ENCODE results near the gene DHRSX.
"Not testable (repeated sequence)": the region's sequence is repeated elsewhere in the genome, so short reads cannot be mapped to it uniquely, and the experiment has no call there.

DHRSX gene

GRCh38 chrX:2538031-2538757, 37.4 kb upstream of the DHRSX start:
- Histone ChIP-seq H3K9ac (ENCODE audit: low read length) (no peak overlapping the region), H3K4me3 (ENCODE audit: low read depth, low read length) (no peak overlapping the region), H3K4me1 (ENCODE audit: control insufficient read depth, insufficient read depth, low read length) (no peaks in the 10 kb centered on the region), H3K27ac (ENCODE audit: low read depth, low read length) (no peak overlapping the region), H3K9me3 (ENCODE audit: control insufficient read depth, insufficient read depth, low read depth, low read length) (no peaks in the 10 kb centered on the region), H3K27me3 (ENCODE audit: control insufficient read depth, insufficient read depth, low read length) (no peaks in the 10 kb centered on the region), H3K36me3 (ENCODE audit: control insufficient read depth, insufficient read depth, low read length) (no peaks in the 10 kb centered on the region)

- no peaks in the 10 kb centered on the region for H3K27me3 ChIP-seq (ENCODE audit: control insufficient read depth, insufficient read depth, low read length)
- H3K4me1 ChIP-seq (ENCODE audit: control insufficient read depth, insufficient read depth, low read length) = no peaks in the 10 kb centered on the region
- no peak overlapping the region for H3K9ac ChIP-seq (ENCODE audit: low read length)
- H3K36me3 ChIP-seq (ENCODE audit: control insufficient read depth, insufficient read depth, low read length) = no peaks in the 10 kb centered on the region
- H3K9me3 ChIP-seq (ENCODE audit: control insufficient read depth, insufficient read depth, low read depth, low read length) = no peaks in the 10 kb centered on the region
- H3K27ac ChIP-seq (ENCODE audit: low read depth, low read length) = no peak overlapping the region
- no peak overlapping the region for H3K4me3 ChIP-seq (ENCODE audit: low read depth, low read length)
Measured at GRCh38 chrX:2536974-2537373, 36.2 kb upstream of the DHRSX start.

- H3K4me3 ChIP-seq (ENCODE audit: low read depth, low read length) = no peak overlapping the region
- H3K27me3 ChIP-seq (ENCODE audit: control insufficient read depth, insufficient read depth, low read length) = no peaks in the 10 kb centered on the region
- H3K36me3 ChIP-seq (ENCODE audit: control insufficient read depth, insufficient read depth, low read length) = no peaks in the 10 kb centered on the region
- no peak overlapping the region for H3K9ac ChIP-seq (ENCODE audit: low read length)
- H3K9me3 ChIP-seq (ENCODE audit: control insufficient read depth, insufficient read depth, low read depth, low read length) = no peaks in the 10 kb centered on the region
- H3K4me1 ChIP-seq (ENCODE audit: control insufficient read depth, insufficient read depth, low read length) = no peaks in the 10 kb centered on the region
- no peak overlapping the region for H3K27ac ChIP-seq (ENCODE audit: low read depth, low read length)
Measured at GRCh38 chrX:2536141-2536540, 35.4 kb upstream of the DHRSX start.

GRCh38 chrX:2534261-2535021, 33.7 kb upstream of the DHRSX start:
- not testable (repeated sequence) for H3K4me1 ChIP-seq (ENCODE audit: control insufficient read depth, insufficient read depth, low read length); H3K27me3 ChIP-seq (ENCODE audit: control insufficient read depth, insufficient read depth, low read length); H3K27ac ChIP-seq (ENCODE audit: low read depth, low read length); H3K36me3 ChIP-seq (ENCODE audit: control insufficient read depth, insufficient read depth, low read length); H3K9ac ChIP-seq (ENCODE audit: low read length); H3K4me3 ChIP-seq (ENCODE audit: low read depth, low read length); H3K9me3 ChIP-seq (ENCODE audit: control insufficient read depth, insufficient read depth, low read depth, low read length)

GRCh38 chrX:2533424-2533823, 32.6 kb upstream of the DHRSX start:
- H3K36me3 ChIP-seq (ENCODE audit: control insufficient read depth, insufficient read depth, low read length) = no peaks in the 10 kb centered on the region
- H3K27ac ChIP-seq (ENCODE audit: low read depth, low read length) = no peak overlapping the region

GRCh38 chrX:2526390-2526789, 25.6 kb upstream of the DHRSX start:
- Histone ChIP-seq H3K9me3 (ENCODE audit: control insufficient read depth, insufficient read depth, low read depth, low read length) (peaks cover 7% of the 10 kb centered on the region), H3K4me1 (ENCODE audit: control insufficient read depth, insufficient read depth, low read length) (peaks cover 2% of the 10 kb centered on the region; the same call in 1 of the 2 replicates), H3K27ac (ENCODE audit: low read depth, low read length) (no peak overlapping the region), H3K27me3 (ENCODE audit: control insufficient read depth, insufficient read depth, low read length) (no peaks in the 10 kb centered on the region), H3K36me3 (ENCODE audit: control insufficient read depth, insufficient read depth, low read length) (no peaks in the 10 kb centered on the region), H3K4me3 (ENCODE audit: low read depth, low read length) (no peak overlapping the region), H3K9ac (ENCODE audit: low read length) (no peak overlapping the region)

More at GRCh38 chrX:2533424-2533823, 32.6 kb upstream of the DHRSX start:
- H3K9ac ChIP-seq (ENCODE audit: low read length) = no peak overlapping the region
- no peak overlapping the region for H3K4me3 ChIP-seq (ENCODE audit: low read depth, low read length)
- H3K4me1 ChIP-seq (ENCODE audit: control insufficient read depth, insufficient read depth, low read length) = no peaks in the 10 kb centered on the region
- no peaks in the 10 kb centered on the region for H3K9me3 ChIP-seq (ENCODE audit: control insufficient read depth, insufficient read depth, low read depth, low read length)
- H3K27me3 ChIP-seq (ENCODE audit: control insufficient read depth, insufficient read depth, low read length) = no peaks in the 10 kb centered on the region

GRCh38 chrX:2523911-2524310, 23.1 kb upstream of the DHRSX start:
- Histone ChIP-seq H3K9me3 (ENCODE audit: control insufficient read depth, insufficient read depth, low read depth, low read length) (peaks cover 11% of the 10 kb centered on the region), H3K27me3 (ENCODE audit: control insufficient read depth, insufficient read depth, low read length) (no peaks in the 10 kb centered on the region), H3K36me3 (ENCODE audit: control insufficient read depth, insufficient read depth, low read length) (no peaks in the 10 kb centered on the region), H3K4me1 (ENCODE audit: control insufficient read depth, insufficient read depth, low read length) (peaks cover 2% of the 10 kb centered on the region; the same call in 1 of the 2 replicates), H3K9ac (ENCODE audit: low read length) (no peak overlapping the region), H3K27ac (ENCODE audit: low read depth, low read length) (no peak overlapping the region), H3K4me3 (ENCODE audit: low read depth, low read length) (no peak overlapping the region)

GRCh38 chrX:2521927-2522386, 21.2 kb upstream of the DHRSX start:
- H3K4me1 ChIP-seq (ENCODE audit: control insufficient read depth, insufficient read depth, low read length) = peaks cover 2% of the 10 kb centered on the region; the same call in 1 of the 2 replicates

GRCh38 chrX:2521092-2521926, 20.5 kb upstream of the DHRSX start:
- H3K4me3 ChIP-seq (ENCODE audit: low read depth, low read length) = no peak overlapping the region
- H3K36me3 ChIP-seq (ENCODE audit: control insufficient read depth, insufficient read depth, low read length) = no peaks in the 10 kb centered on the region
- H3K27ac ChIP-seq (ENCODE audit: low read depth, low read length) = no peak overlapping the region
- peaks cover 6% of the 10 kb centered on the region; the same call in 1 of the 2 replicates for H3K9me3 ChIP-seq (ENCODE audit: control insufficient read depth, insufficient read depth, low read depth, low read length)
- peaks cover 2% of the 10 kb centered on the region; the same call in 1 of the 2 replicates for H3K4me1 ChIP-seq (ENCODE audit: control insufficient read depth, insufficient read depth, low read length)
- no peaks in the 10 kb centered on the region for H3K27me3 ChIP-seq (ENCODE audit: control insufficient read depth, insufficient read depth, low read length)
- H3K9ac ChIP-seq (ENCODE audit: low read length) = no peak overlapping the region

More at GRCh38 chrX:2521927-2522386, 21.2 kb upstream of the DHRSX start:
- H3K4me3 ChIP-seq (ENCODE audit: low read depth, low read length) = no peak overlapping the region
- H3K27ac ChIP-seq (ENCODE audit: low read depth, low read length) = no peak overlapping the region
- H3K36me3 ChIP-seq (ENCODE audit: control insufficient read depth, insufficient read depth, low read length) = no peaks in the 10 kb centered on the region
- H3K9ac ChIP-seq (ENCODE audit: low read length) = no peak overlapping the region
- H3K27me3 ChIP-seq (ENCODE audit: control insufficient read depth, insufficient read depth, low read length) = no peaks in the 10 kb centered on the region
- H3K9me3 ChIP-seq (ENCODE audit: control insufficient read depth, insufficient read depth, low read depth, low read length) = peaks cover 11% of the 10 kb centered on the region

GRCh38 chrX:2520539-2520938, 19.8 kb upstream of the DHRSX start:
- Histone ChIP-seq H3K36me3 (ENCODE audit: control insufficient read depth, insufficient read depth, low read length) (no peaks in the 10 kb centered on the region), H3K9me3 (ENCODE audit: control insufficient read depth, insufficient read depth, low read depth, low read length) (0 out of 2 replicates have a peak, but pooled peaks cover 4% of the 10 kb centered on the region), H3K4me1 (ENCODE audit: control insufficient read depth, insufficient read depth, low read length) (peaks cover 2% of the 10 kb centered on the region; the same call in 1 of the 2 replicates), H3K9ac (ENCODE audit: low read length) (no peak overlapping the region), H3K27ac (ENCODE audit: low read depth, low read length) (no peak overlapping the region), H3K4me3 (ENCODE audit: low read depth, low read length) (no peak overlapping the region), H3K27me3 (ENCODE audit: control insufficient read depth, insufficient read depth, low read length) (no peaks in the 10 kb centered on the region)

Data from HUES6 (cell line).